Measurements from ENCODE around the gene RNF10.
"Not testable (repeated sequence)": the region's sequence is repeated elsewhere in the genome, so short reads cannot be mapped to it uniquely, and the experiment has no call there.

Gene RNF10

GRCh38 chr12:120617767-120618166 is 83.6 kb downstream of the RNF10 start:
- not testable (repeated sequence) for DNase-seq

GRCh38 chr12:120618954-120619615 is 84.9 kb downstream of the RNF10 start:
- DNase-seq: no peak

GRCh38 chr12:120620624-120621023 is 86.5 kb downstream of the RNF10 start:
- no peak for DNase-seq

DNA sequence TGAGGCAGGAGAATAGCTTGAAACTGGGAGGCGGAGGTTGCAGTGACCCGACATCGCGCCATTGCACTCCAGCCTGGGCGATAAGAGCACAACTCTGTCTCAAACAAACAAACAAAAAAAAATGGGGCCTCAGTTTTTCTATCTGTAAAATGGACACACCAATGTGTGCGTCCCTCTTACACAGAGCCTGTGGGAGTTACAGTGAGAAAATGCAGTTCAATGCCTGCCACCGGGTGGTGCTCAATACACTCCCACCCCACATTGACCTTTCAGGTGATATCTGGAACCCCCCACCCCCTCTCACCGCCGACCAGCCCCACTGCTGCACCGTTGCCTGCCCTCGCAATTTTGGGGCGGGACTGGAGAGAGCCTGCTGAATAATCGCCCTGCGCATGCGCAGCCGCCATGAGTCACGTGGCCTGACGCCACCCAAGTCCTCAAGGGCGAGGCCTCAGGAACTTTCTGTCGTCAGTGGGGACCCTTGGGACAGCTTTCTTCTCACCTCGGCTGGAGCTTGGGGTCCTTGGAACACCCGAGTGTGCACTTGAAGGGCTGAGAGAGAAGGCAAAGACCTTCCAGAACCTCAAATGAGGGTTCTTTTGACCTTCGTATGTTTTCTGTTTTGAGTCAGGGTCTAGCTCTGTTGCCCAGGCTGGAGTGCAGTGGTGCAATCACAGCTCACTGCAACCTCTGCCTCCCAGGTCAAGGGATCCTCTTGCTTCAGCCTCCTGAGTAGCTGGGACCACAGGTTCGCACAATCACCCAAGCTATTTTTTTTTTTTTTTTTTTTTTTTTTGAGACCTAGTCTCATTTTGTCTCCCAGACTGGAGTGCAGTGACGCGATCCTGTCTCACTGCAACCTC is 91.6 kb downstream of the RNF10 start:
- no peak for DNase-seq

Data from left hindlimb (tissue), 1 donor.